Measurements from ENCODE around the gene UBE2N.

UBE2N gene

GRCh38 chr12:93356214-93356613, 85.5 kb downstream of the UBE2N start:
- Histone ChIP-seq H3K79me2 (ENCODE audit: insufficient read depth, low read depth) (no peaks in the 10 kb centered on the region), H3K4me1 (ENCODE audit: low read depth, poor library complexity, severe bottlenecking) (peaks cover 8% of the 10 kb centered on the region), H3K36me3 (ENCODE audit: insufficient read depth) (no peaks in the 10 kb centered on the region), H3K27ac (no peak overlapping the region), H3K4me2 (no peak overlapping the region), H3K4me3 (IDR thresholded peaks at IDR 0.05; ENCODE audit: insufficient read depth, low read depth, low read length) (no peak overlapping the region), H4K20me1 (ENCODE audit: insufficient read depth) (no peaks in the 10 kb centered on the region), H3K27me3 (ENCODE audit: insufficient read depth, low read depth) (no peaks in the 10 kb centered on the region), H2AFZ (ENCODE audit: low read depth) (no peak overlapping the region), H3K9ac (no peak overlapping the region)
- TF ChIP-seq CTCF (conservative IDR thresholded peaks at IDR 0.05; ENCODE audit: low read depth, low read length), result no peak
